Activated T-helper 1 cell treated with anti-CD3 and anti-CD28 coated beads, Interleukin-12 subunit alpha, Interleukin-12 subunit beta, Interleukin-2, Interleukin-4 antibody, amounts not matched to agents 30 ng/mL and 10 ng/mL and 1 ng/mL, durations not matched to agents 14 hours and 24 hours and 36 hours (primary cell): ENCODE results near the gene ACTG1. TPM values are rescaled to one million over a fixed set of nuclear protein-coding genes. Genes with fewer than 3 reads are reported as not detected.

Source experiments
- DNase-seq: peaks from one replicate; pipeline ENCODE4 v3.0.0; 2021; ENCODE audit warnings: low spot score
- H3K27ac Mint-ChIP-seq: one replicate; pipeline ENCODE4 v1.8.0; 2021; ENCODE audit warnings: mild to moderate bottlenecking, mixed read lengths
- H3K27me3 Mint-ChIP-seq: one replicate; pipeline ENCODE4 v1.8.0; 2022; ENCODE audit warnings: mild to moderate bottlenecking, moderate library complexity, mixed read lengths; ENCODE audit not compliant: insufficient read depth
- H3K36me3 Mint-ChIP-seq: one replicate; pipeline ENCODE4 v1.8.0; 2021; ENCODE audit warnings: low read depth, mixed read lengths
- H3K4me1 Mint-ChIP-seq: one replicate; pipeline ENCODE4 v1.8.0; 2021; ENCODE audit warnings: low read depth, mixed read lengths
- H3K4me3 Mint-ChIP-seq: one replicate; pipeline ENCODE4 v1.8.0; 2021; ENCODE audit warnings: mild to moderate bottlenecking, moderate library complexity, mixed read lengths
- H3K9me3 Mint-ChIP-seq: one replicate; pipeline ENCODE4 v1.8.0; 2021; ENCODE audit warnings: mixed read lengths
- intact Hi-C: fragments of 100-400 bp; cut with micrococcal nuclease; formaldehyde crosslinking; loops from one replicate; pipeline ENCODE4 v1.15.1; 2024
- total RNA-seq: library from RNA; stranded (reverse); gene quantifications from 2 replicates; pipeline ENCODE4 v1.2.3, GENCODE V29; 2022

The ACTG1 gene
- total RNA-seq, 1 donor from 2014 or later = 3,516 TPM

DNA sequence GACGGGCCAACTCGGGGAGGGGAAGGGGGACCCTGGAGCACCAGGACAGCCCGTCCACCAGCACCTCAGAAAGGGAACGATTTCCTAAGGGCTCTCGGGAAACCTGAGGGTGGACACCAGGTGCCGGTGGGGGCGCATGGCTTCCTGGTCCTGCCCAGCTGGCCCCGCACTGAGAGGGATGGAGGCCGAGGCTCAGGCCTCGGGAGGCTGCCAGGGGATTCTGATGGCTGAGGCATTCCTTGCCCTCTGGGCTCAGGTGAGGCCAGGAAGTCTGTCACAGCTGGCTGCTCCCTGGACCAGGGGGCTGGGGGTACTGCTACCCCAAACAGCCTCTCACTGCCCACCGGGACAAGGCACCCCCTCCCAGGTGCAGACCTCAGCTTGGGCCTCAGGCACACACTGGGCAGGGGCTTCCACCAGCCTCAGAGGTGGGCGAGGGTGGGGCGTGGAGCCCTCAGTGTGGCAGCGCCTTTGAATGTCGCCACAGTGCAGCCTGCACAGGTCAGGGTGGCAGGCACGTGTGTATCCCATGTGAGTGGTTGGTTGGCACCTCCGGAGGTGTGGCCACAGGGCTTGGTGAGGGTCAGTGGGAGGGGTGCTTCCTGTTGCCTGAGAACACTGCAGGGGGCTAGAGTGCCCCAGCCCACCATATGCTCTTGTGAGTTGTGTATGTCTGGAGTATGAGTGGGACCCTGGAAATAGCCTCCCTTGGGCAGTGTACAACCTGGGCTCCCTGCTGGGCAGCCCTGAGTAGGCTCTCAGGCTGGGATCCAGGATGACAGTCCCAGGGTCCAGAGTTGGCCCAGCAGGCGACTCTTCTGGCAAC is 11.7 kb upstream of the ACTG1 start:
- Mint-ChIP-seq H3K4me1 (no peaks in the 10 kb centered on the region), H3K9me3 (no peaks in the 10 kb centered on the region), H3K27me3 (peaks cover 15% of the 10 kb centered on the region), H3K36me3 (no peaks in the 10 kb centered on the region), H3K4me3 (no peak overlapping the region), H3K27ac (no peak overlapping the region)
- no peak for DNase-seq
- intact Hi-C loops = no loop called here

DNA sequence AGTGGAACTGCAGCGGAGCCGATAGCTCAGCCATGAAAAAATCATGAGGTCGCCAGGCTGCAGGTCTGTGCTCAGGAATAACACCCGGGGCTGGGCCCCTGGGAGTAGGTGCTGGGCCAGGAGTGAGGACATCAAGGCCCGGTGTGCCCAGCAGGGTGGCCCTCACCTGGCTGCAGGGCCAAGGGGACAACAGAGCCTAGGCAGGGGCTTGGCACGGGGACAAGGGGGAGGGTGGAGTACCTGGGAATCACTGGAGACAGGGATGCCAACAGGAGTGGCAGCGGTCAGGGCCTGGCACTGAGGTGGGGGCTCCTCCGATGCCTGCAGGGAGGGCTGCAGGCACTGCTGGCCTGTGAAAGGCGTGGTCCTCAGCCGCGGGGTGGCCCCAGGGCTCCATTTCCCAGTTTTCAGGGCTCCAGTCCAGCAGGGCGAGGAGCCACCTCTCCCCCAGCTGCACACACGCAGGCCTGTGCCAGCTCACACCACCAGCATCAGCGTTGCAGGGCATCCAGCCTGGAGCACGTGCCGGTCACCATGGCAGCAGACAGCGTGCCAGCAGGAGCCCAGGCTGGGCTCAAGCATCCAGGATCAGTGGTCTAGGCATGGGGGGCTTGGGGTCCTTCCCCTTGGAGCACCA is 10.9 kb upstream of the ACTG1 start:
- H3K36me3 Mint-ChIP-seq = no peaks in the 10 kb centered on the region
- H3K27ac Mint-ChIP-seq = no peak overlapping the region
- no peak for DNase-seq
- intact Hi-C loops = no loop called here
- no peaks in the 10 kb centered on the region for H3K4me1 Mint-ChIP-seq
- H3K4me3 Mint-ChIP-seq = no peak overlapping the region
- H3K9me3 Mint-ChIP-seq = no peaks in the 10 kb centered on the region
- peaks cover 15% of the 10 kb centered on the region for H3K27me3 Mint-ChIP-seq

DNA sequence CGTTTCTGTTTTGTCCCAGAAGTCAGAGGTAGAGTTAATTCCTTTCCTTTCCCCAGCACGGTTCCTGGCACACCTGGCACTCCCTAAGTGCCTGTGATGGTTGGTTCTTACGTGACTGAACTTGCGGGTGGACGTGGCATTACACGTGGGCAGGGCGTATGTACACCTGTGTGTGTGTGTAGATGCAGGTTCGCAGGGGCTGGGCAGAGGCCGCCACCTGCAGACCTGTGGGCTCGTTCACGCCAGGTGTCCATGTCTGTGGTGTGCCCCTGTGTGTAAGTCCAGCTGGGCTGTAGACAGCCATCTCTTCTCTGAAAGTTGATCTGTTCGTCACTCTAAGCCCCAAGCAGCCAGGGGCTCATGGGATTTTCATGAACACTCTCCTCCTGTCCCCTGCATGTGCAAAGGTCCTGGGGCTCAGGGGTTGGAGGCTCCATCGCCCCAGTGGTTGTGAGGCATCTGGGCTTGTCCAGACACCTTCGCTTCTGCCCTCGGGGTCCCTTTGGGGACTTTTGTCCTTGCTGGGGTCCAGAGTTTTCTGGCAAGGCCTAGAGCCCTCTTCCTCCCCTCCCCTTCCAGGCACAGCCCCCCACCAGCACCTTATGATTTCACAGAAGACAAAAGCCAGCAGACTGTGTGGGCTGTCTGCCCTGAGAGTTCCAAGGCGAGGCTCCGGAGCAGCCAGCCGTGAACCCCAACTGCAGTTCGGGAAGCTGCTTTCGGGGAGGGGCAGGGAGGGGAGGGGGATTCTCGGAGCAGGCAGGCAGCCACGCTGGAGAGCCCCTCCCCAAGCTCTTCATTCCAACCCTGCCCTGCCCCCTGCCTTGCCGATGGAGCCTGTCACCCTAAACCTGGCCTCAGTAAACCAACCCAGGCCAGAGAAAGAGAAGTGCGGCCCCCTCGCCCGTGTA is 10.1 kb upstream of the ACTG1 start:
- Mint-ChIP-seq H3K36me3 (no peaks in the 10 kb centered on the region), H3K9me3 (no peaks in the 10 kb centered on the region), H3K4me3 (no peak overlapping the region), H3K27me3 (peaks cover 15% of the 10 kb centered on the region), H3K27ac (no peak overlapping the region), H3K4me1 (peaks cover 5% of the 10 kb centered on the region)
- no peak for DNase-seq
- intact Hi-C loops = no loop called here

DNA sequence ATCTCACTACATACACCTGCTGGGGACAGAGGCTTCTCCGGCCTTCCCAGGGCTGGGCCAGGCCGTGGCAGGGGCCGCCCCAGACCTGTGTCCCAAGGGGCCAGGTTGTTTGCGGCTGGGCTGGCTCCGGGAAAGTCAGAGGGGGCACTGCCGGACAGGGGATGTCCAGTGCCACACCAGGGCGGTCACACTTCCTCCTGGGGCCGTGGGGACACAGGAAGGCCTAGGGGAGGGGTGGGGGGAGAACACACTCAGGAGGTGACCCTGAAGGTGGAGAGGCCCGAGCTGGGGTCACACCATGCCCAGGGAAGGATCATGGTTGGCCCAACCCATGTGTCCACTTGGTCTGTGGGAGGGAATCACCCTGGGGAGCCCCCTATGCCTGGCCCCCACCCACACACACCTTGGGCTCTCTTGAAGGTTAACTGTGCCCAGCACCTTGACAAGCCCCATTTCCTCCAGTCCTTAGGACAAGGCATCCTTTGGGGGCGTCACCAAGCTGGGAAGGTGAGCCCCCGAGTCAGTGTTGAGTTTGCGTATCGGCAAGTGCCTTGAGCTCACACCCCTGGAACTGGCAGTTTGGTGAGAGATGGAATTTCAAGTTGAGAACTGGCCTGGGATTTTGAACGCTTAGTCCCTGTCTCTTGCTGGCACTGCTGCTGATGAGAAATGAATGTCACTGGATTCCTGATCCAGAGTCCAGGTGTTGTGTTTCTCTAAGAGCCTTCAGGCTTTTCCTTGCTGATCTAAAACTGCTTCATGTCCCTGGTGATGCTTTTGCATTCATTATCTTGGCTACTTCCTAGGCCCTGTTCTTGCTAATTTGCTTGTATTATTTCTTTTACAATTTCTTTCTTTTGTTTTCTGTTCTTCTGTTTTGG is 7.7 kb upstream of the ACTG1 start:
- Mint-ChIP-seq H3K27ac (no peak overlapping the region), H3K4me3 (peak overlapping the region; percentile 2), H3K27me3 (peaks cover 10% of the 10 kb centered on the region), H3K4me1 (peaks cover 9% of the 10 kb centered on the region), H3K36me3 (no peaks in the 10 kb centered on the region), H3K9me3 (no peaks in the 10 kb centered on the region)
- no peak for DNase-seq
- intact Hi-C loops = no loop called here

DNA sequence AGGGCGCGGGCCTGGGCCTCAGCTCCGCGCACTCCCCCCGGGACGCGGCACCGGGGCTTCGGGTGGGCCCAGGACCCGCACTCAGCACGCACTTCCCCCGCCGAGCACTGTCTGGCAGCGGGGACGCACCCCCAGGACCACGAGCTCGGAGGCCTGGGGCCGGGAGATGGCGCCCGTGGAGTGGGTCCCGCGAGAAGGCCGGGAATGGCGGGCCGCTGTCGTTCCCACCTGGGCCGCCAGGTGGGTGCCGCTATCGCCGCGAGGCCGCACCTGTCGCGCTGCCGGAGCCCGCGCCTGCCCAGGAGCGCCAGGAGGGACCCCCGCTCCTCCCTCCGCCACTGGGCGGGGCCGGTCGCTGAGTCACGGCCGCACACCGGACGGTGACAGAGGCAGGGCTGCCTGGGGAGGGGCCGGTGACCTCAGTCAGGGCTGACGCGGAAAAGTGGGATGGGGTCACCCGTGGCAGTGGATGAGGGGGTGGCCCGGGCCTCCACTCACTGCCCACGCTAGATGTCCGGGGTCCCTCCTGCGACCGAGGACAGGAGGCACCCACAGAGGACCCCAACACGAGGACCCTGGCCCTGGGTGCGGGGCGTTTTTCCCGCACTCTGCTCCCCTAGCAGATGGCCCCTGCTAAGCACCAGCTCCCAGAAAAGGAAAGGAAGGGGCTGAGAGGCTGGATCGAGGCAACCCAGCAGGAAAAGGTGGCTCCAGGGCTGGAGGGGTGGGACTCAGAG is 6.9 kb upstream of the ACTG1 start:
- H3K27ac Mint-ChIP-seq = no peak overlapping the region
- intact Hi-C loops = loop anchor here (5.0 kb wide), 1 partner anchor 83 kb away; no protein-coding TSS in a partner anchor

DNA sequence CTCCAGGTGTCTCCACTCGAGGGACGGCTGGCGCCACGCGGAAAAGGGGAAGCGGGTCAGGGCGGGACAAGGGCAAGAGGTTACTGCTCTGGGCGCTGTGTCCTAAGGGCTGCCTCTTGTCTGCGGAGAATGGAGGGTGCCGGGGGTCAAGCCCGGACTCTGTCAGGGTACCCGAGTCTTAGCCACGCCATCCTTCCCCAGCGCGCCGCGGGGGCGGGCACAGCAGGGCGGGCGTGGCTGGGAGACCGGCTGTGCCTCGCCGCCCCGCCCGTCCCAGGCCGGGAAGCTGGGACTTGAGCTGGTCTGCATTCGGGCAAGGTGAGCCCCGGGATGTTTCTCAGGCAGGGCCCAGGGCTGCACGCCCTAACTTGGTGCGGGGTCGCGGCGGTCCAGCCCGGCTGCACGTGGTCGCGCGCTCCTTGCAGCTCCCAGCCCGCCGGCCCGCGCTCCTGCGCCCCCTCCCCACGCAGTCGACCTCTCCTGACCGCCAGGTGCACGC is 6.2 kb upstream of the ACTG1 start:
- intact Hi-C loops = loop anchor here (5.0 kb wide), 1 partner anchor 83 kb away; no protein-coding TSS in a partner anchor
- Mint-ChIP-seq H3K27ac (no peak overlapping the region), H3K4me3 (no peak overlapping the region), H3K4me1 (peaks cover 9% of the 10 kb centered on the region), H3K36me3 (no peaks in the 10 kb centered on the region), H3K9me3 (no peaks in the 10 kb centered on the region), H3K27me3 (peaks cover 10% of the 10 kb centered on the region)
- DNase-seq = no peak

More for the DNA sequence above, 6.9 kb upstream of the ACTG1 start:
- Mint-ChIP-seq H3K9me3 (no peaks in the 10 kb centered on the region), H3K4me3 (peak overlapping the region; percentile 5), H3K36me3 (no peaks in the 10 kb centered on the region), H3K4me1 (peaks cover 9% of the 10 kb centered on the region), H3K27me3 (peaks cover 10% of the 10 kb centered on the region)
- peak; percentile 48 for DNase-seq

DNA sequence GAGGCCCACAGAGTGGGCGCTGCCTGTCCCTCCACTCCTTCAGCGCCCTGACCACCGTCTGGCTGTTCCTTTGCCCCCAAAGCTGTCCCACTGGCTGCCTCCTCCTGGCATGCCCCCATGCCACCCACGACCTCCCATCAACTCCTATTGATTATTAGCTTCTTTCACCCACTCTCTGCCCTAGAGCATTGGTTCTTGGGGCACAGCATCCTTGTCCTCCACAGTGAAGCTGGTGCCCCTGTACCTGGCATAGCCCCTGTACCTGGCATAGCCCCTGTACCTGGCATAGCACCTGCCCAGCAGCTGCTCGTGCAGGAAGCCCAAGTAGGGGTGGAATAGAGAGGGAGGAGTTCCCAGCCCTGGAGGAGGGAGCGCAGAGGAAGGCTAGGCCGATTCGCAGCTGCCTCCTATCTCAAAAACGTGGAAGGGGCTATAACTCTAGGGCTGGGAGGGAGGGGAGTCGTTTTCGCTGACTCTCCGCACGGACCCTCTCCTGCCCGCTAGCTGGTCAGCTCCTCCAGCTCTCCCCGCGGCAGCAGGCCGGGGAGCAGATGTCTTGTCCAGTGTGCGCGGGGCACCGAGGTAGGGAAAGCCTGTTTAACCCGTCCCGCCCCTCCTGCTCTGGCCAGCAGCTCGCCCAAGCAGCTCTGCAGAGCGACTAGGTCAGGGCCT is 5.7 kb upstream of the ACTG1 start:
- peak overlapping the region; percentile 55 for H3K27ac Mint-ChIP-seq

DNA sequence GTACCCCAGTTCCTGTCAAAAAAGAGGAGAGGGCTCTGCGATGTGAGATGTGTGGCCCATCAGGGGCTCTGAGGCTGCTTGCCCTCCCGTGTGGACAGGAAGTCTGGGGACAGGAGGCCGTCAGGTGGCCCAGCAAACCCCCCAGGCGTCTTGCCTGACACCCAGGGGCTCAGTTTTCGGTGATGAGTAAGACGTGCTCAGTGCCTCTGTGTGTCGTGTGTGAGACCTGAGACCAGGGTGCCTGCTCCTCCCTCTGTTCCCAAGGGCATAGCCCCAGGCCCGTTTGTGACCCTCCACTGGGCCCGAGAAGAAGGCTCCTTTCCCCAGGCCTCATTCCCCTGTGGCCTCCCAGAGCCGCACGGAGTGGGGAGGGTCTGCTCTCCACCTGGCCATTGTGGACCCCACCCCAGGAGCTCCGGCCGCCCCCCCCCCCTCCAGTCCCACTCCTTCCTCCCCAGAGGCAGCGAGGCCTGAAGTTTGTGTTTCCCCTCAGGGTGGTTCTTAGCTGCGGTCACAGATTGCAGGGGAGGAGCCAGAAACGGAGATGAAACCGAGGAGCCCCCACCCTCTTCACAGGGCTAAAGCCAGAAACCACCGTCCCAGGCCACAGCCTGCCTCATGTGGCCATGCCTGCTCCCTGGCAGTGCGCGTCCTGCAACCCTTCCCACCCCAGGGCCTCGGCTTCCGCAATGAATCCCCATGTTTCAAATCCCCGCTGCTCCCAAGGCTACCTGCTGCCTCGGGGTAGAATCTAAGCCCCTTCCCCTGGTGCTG is 4.9 kb upstream of the ACTG1 start:
- H3K4me3 Mint-ChIP-seq = peak overlapping the region; percentile 52
- H3K27me3 Mint-ChIP-seq = peaks cover 10% of the 10 kb centered on the region
- H3K36me3 Mint-ChIP-seq = no peaks in the 10 kb centered on the region
- no peak overlapping the region for H3K27ac Mint-ChIP-seq
- intact Hi-C loops = loop anchor here (5.0 kb wide), 1 partner anchor 85 kb away; no protein-coding TSS in a partner anchor
- peaks cover 9% of the 10 kb centered on the region for H3K4me1 Mint-ChIP-seq
- DNase-seq = no peak
- no peaks in the 10 kb centered on the region for H3K9me3 Mint-ChIP-seq

More for the DNA sequence above, 5.7 kb upstream of the ACTG1 start:
- peak overlapping the region; percentile 52 for H3K4me3 Mint-ChIP-seq
- no peaks in the 10 kb centered on the region for H3K36me3 Mint-ChIP-seq
- no peaks in the 10 kb centered on the region for H3K9me3 Mint-ChIP-seq
- H3K27me3 Mint-ChIP-seq = peaks cover 10% of the 10 kb centered on the region
- intact Hi-C loops = loop anchor here (5.0 kb wide), 1 partner anchor 84 kb away; no protein-coding TSS in a partner anchor
- peaks cover 9% of the 10 kb centered on the region for H3K4me1 Mint-ChIP-seq
- DNase-seq = no peak

DNA sequence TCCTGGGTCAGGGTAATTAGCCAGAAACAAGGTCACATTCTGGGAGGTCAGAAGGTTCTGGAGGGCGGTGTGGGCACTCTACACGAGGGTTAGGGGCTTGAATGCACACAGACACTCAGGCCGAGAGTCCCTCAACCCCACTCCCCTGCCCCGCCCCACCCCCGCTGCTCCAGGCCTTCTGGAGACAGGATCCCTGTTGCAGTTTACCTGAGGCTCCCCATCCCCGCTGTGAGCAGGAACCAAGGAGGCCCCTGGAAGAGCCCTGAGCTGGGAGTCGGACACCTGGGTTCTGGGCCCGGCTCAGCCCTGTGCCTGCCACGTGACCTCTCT is 4.4 kb upstream of the ACTG1 start:
- intact Hi-C loops = loop anchor here (5.0 kb wide), 1 partner anchor 85 kb away; no protein-coding TSS in a partner anchor

DNA sequence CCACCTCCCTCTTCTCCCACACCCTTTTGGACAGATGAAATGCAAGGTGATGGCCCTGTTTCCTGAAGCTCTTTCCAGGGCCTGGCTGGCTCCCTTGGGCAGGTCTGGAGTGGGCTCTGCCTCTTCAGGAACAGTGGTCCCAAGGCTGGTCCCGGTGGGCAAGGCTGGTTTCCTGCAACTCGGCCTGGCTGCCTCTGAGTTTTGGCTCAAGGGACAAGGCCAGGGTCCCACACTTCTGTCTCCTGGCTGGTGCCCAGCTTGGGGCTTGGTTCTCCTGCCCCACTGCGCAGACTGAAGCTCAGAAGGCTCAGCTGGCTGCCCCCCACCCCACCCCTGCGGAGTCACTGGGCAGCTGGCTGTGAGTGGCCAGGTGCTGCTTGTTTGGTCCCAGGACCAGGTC is 3.8 kb upstream of the ACTG1 start:
- peaks cover 9% of the 10 kb centered on the region for H3K4me1 Mint-ChIP-seq
- DNase-seq = no peak
- intact Hi-C loops = loop anchor here (5.0 kb wide), 1 partner anchor 86 kb away; no protein-coding TSS in a partner anchor
- H3K36me3 Mint-ChIP-seq = peaks cover 8% of the 10 kb centered on the region
- H3K4me3 Mint-ChIP-seq = peak overlapping the region; percentile 92
- no peaks in the 10 kb centered on the region for H3K9me3 Mint-ChIP-seq
- peaks cover 2% of the 10 kb centered on the region for H3K27me3 Mint-ChIP-seq
- no peak overlapping the region for H3K27ac Mint-ChIP-seq

More for the DNA sequence above, 4.4 kb upstream of the ACTG1 start:
- no peak for DNase-seq
- Mint-ChIP-seq H3K4me3 (peak overlapping the region; percentile 92), H3K27me3 (peaks cover 6% of the 10 kb centered on the region), H3K36me3 (peaks cover 3% of the 10 kb centered on the region), H3K27ac (no peak overlapping the region), H3K4me1 (peaks cover 9% of the 10 kb centered on the region), H3K9me3 (no peaks in the 10 kb centered on the region)
